ENCODE measurements around the gene DIP2A. TPM values are rescaled to one million over a fixed set of nuclear protein-coding genes. Genes with fewer than 3 reads are reported as not detected.

Gene DIP2A
- total and polyA plus RNA-seq, 2 experiments from 2014 or later: 19.8 to 24.6 TPM

DNA sequence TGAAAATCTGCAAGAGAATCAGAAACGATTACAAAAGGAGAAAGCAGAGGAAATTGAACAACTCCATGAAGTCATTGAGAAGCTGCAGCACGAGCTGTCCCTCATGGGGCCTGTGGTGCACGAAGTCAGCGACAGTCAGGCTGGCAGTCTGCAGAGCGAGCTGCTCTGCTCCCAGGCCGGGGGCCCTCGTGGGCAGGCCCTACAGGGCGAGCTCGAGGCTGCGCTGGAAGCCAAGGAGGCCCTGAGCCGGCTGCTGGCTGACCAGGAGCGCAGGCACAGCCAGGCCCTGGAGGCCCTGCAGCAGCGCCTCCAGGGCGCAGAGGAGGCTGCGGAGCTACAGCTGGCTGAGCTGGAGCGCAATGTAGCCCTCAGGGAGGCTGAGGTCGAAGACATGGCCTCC lies 47.5 kb upstream of the DIP2A start:
- no peaks in the 10 kb centered on the region for H3K36me3 ChIP-seq (replicated peaks; ENCODE audit: insufficient read depth, low read depth)
- no peak overlapping the region for H2AFZ ChIP-seq
- H3K27ac ChIP-seq: no peak overlapping the region
- no peak overlapping the region for H3K4me3 ChIP-seq
- 95% methylated on average over 17 of the region's 17 CpGs for WGBS (ENCODE audit: low lambda C conversion rate, missing lambda C conversion rate)
- H4K20me1 ChIP-seq (ENCODE audit: insufficient read depth, poor library complexity, severe bottlenecking): no peaks in the 10 kb centered on the region
- no peaks in the 10 kb centered on the region for H3K27me3 ChIP-seq
- H3K79me2 ChIP-seq: no peaks in the 10 kb centered on the region
- H3K4me1 ChIP-seq (ENCODE audit: insufficient read depth): no peaks in the 10 kb centered on the region
- TF ChIP-seq, protein P1, sequence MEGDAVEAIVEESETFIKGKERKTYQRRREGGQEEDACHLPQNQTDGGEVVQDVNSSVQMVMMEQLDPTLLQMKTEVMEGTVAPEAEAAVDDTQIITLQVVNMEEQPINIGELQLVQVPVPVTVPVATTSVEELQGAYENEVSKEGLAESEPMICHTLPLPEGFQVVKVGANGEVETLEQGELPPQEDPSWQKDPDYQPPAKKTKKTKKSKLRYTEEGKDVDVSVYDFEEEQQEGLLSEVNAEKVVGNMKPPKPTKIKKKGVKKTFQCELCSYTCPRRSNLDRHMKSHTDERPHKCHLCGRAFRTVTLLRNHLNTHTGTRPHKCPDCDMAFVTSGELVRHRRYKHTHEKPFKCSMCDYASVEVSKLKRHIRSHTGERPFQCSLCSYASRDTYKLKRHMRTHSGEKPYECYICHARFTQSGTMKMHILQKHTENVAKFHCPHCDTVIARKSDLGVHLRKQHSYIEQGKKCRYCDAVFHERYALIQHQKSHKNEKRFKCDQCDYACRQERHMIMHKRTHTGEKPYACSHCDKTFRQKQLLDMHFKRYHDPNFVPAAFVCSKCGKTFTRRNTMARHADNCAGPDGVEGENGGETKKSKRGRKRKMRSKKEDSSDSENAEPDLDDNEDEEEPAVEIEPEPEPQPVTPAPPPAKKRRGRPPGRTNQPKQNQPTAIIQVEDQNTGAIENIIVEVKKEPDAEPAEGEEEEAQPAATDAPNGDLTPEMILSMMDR (IDR thresholded peaks at IDR 0.05; ENCODE audit: poor library complexity): no peak
- TF ChIP-seq EZH2 (IDR thresholded peaks at IDR 0.05; ENCODE audit: borderline replicate concordance) (no peak), EZH2phosphoT487 (IDR thresholded peaks at IDR 0.05; ENCODE audit: low read depth, severe bottlenecking, unreplicated experiment) (no peak)
- H3K4me2 ChIP-seq: no peak overlapping the region
- no peak for DNase-seq (ENCODE audit: low spot score)
- no peaks in the 10 kb centered on the region for H3K9me3 ChIP-seq (ENCODE audit: low read depth)
- H3K9me2 ChIP-seq (replicated peaks; ENCODE audit: insufficient read depth): no peaks in the 10 kb centered on the region

DNA sequence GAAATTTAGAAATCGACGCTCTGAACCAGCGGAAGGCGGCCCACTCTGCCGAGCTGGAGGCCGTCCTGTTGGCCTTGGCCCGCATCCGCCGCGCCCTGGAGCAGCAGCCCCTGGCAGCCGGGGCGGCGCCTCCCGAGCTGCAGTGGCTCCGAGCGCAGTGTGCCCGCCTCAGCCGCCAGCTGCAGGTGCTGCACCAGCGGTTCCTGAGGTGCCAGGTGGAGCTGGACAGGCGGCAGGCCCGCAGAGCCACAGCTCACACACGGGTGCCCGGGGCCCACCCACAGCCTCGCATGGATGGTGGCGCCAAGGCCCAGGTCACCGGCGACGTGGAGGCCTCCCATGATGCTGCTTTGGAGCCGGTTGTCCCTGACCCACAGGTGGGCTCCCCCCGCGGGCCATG lies 47.0 kb upstream of the DIP2A start:
- Histone ChIP-seq H3K27me3 (no peaks in the 10 kb centered on the region), H3K36me3 (replicated peaks; ENCODE audit: insufficient read depth, low read depth) (no peaks in the 10 kb centered on the region), H3K4me2 (no peak overlapping the region), H3K9me2 (replicated peaks; ENCODE audit: insufficient read depth) (no peaks in the 10 kb centered on the region), H3K79me2 (no peaks in the 10 kb centered on the region), H3K4me3 (no peak overlapping the region), H4K20me1 (ENCODE audit: insufficient read depth, poor library complexity, severe bottlenecking) (no peaks in the 10 kb centered on the region), H2AFZ (no peak overlapping the region), H3K27ac (no peak overlapping the region), H3K4me1 (ENCODE audit: insufficient read depth) (no peaks in the 10 kb centered on the region), H3K9me3 (ENCODE audit: low read depth) (no peaks in the 10 kb centered on the region)
- DNase-seq (ENCODE audit: low spot score): no peak
- no peak for TF ChIP-seq EZH2phosphoT487 (IDR thresholded peaks at IDR 0.05; ENCODE audit: low read depth, severe bottlenecking, unreplicated experiment)
- TF ChIP-seq, protein P1 (IDR thresholded peaks at IDR 0.05; ENCODE audit: poor library complexity): no peak
- TF ChIP-seq EZH2 (IDR thresholded peaks at IDR 0.05; ENCODE audit: borderline replicate concordance): no peak
- 97% methylated on average over 30 of the region's 31 CpGs for WGBS (ENCODE audit: low lambda C conversion rate, missing lambda C conversion rate)

DNA sequence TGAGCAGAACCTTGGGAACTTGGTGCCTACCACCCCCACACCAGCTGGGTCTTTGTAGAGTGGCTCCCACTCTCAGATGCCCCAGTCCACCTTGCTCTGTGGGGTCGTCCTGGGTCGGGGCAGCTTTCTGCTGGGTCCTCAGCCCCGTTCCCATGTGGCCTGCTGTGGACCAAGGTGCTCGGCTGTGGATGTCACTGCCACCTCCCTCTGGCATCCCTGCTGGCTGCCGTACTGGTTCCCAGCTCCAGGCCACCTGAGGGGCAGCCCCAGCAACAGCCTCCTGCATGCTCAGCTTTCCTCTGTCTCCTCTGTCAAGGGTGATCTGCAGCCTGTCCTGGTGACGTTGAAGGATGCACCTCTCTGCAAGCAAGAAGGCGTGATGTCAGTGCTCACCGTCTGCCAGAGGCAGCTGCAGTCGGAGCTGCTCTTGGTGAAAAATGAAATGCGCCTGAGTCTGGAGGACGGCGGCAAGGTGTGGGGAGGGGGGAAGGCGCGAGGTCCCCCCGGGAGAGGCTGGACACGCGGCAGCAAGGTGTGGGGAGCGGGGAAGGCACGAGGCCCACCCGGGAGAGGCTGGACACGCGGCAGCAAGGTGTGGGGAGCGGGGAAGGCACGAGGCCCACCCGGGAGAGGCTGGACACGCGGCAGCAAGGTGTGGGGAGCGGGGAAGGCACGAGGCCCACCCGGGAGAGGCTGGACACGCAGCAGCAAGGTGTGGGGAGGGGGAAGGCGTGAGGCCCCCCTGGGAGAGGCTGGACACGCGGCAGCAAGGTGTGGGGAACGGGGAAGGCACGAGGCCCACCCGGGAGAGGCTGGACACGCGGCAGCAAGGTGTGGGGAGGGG lies 45.9 kb upstream of the DIP2A start:
- no peak overlapping the region for H3K4me3 ChIP-seq
- no peaks in the 10 kb centered on the region for H3K79me2 ChIP-seq
- H3K27me3 ChIP-seq: no peaks in the 10 kb centered on the region
- H4K20me1 ChIP-seq (ENCODE audit: insufficient read depth, poor library complexity, severe bottlenecking): no peaks in the 10 kb centered on the region
- 87% methylated on average over 22 of the region's 39 CpGs for WGBS (ENCODE audit: low lambda C conversion rate, missing lambda C conversion rate)
- H3K27ac ChIP-seq: no peak overlapping the region
- H3K9me3 ChIP-seq (ENCODE audit: low read depth): no peaks in the 10 kb centered on the region
- H3K36me3 ChIP-seq (replicated peaks; ENCODE audit: insufficient read depth, low read depth): no peaks in the 10 kb centered on the region
- no peak for DNase-seq (ENCODE audit: low spot score)
- H3K9me2 ChIP-seq (replicated peaks; ENCODE audit: insufficient read depth): no peaks in the 10 kb centered on the region
- H3K4me1 ChIP-seq (ENCODE audit: insufficient read depth): no peaks in the 10 kb centered on the region
- TF ChIP-seq EZH2phosphoT487 (IDR thresholded peaks at IDR 0.05; ENCODE audit: low read depth, severe bottlenecking, unreplicated experiment) (no peak), EZH2 (IDR thresholded peaks at IDR 0.05; ENCODE audit: borderline replicate concordance) (no peak)
- TF ChIP-seq, protein P1 (IDR thresholded peaks at IDR 0.05; ENCODE audit: poor library complexity): no peak
- no peak overlapping the region for H2AFZ ChIP-seq
- H3K4me2 ChIP-seq: no peak overlapping the region

All from hepatocyte (in vitro differentiated cells).